Psoas muscle (tissue), 8 donors: ENCODE results near the gene SMURF2. TPM values are rescaled to one million over a fixed set of nuclear protein-coding genes. Genes with fewer than 3 reads are reported as not detected.

Source experiments
- ATAC-seq, 4 donors: fragments of 200-7000 bp; cut with Tn5 transposase; one replicate each; pipeline ENCODE4 v1.9.1; 2020; ENCODE audit warnings: moderate library complexity in 3 of 4, mild to moderate bottlenecking in 2 of 4
- DNase-seq, 2 donors: peaks; one replicate each; pipeline ENCODE4 v3.0.0-alpha.2; 2020
- H3K27ac ChIP-seq: fragments of 200-600 bp; one replicate; pipeline ENCODE4 v1.8.0; 2022
- H3K27me3 ChIP-seq, 3 donors: fragments of 200-600 bp in 1 of 3; one replicate each; pipeline versions ENCODE4 v1.6.1 to v1.8.0; 2013 to 2022; ENCODE audit warnings: low read length in 2 of 3, mild to moderate bottlenecking in 2 of 3, moderate library complexity in 1 of 3; ENCODE audit not compliant: insufficient read depth in 3 of 3
- H3K36me3 ChIP-seq, 2 donors: fragments of 200-600 bp in 1 of 2; one replicate each; pipeline versions ENCODE4 v1.6.1 to v1.8.0; 2013 to 2022; ENCODE audit warnings: low read depth in 1 of 2, mild to moderate bottlenecking in 1 of 2, moderate library complexity in 1 of 2; ENCODE audit not compliant: insufficient read depth in 1 of 2
- H3K4me1 ChIP-seq: fragments of 200-600 bp; one replicate; pipeline ENCODE4 v1.8.0; 2022
- H3K4me3 ChIP-seq: fragments of 200-600 bp; one replicate; pipeline ENCODE4 v1.8.0; 2022; ENCODE audit warnings: mild to moderate bottlenecking
- H3K9me3 ChIP-seq: fragments of 200-600 bp; one replicate; pipeline ENCODE4 v1.8.0; 2022
- CTCF ChIP-seq: fragments of 200-600 bp; IDR thresholded peaks from one replicate; pipeline ENCODE4 v1.8.0; 2022; ENCODE audit warnings: antibody characterized with exemption
- WGBS, 3 donors: extraction: QIAGEN DNeasy Blood & Tissue Kit; methylation state at CpG; one replicate each; pipeline versions ENCODE4 v1.1.6 to v1.1.7; 2013; 5-methylcytosine and 5-hydroxymethylcytosine counted together
- intact Hi-C, 2 donors: fragments of 100-400 bp; cut with DNase I; formaldehyde crosslinking; loops; one replicate each; pipeline versions ENCODE4 v1.11.0 to v1.14.2; 2022
- polyA plus RNA-seq, 3 donors: library from polyadenylated mRNA; stranded (reverse); fragments of 200-250 nt; gene quantifications; one replicate each; pipeline ENCODE4 v1.2.3, GENCODE V29; 2013
- total RNA-seq, 4 donors: library from RNA; stranded (reverse); fragmentation: NEBNext Ultra II Directional in 2 of 4; extraction: Animal tissue kit (Norgen Biotek cat#: 25700) in 2 of 4; gene quantifications; one replicate each; pipeline versions ENCODE4 v1.2.1 to v1.2.4, GENCODE V29; 2021 to 2023
- donor health status: healthy with polysubstance abuse.
- donor health status: DM: no; HTN: no; CAD: no; lungs with moderate emphysema.
- donor health status: Bipolar disorder and iron deficiency.
- donor health status: healthy.
- donor health status: DM: yes; HTN: yes; CAD: no.
- donor health status: DM: no; HTN: no; CAD: no.
- donor health status: DM: no; HTN: no; CAD: no.
- donor health status: DM: yes; HTN: yes; CAD: no.

The SMURF2 gene
- total and polyA plus RNA-seq, 7 donors, result 4.3 to 12.0 (median 8.3) TPM

- Histone ChIP-seq H3K4me1 (peaks cover 44% of the 10 kb centered on the region), H3K9me3 (no peaks in the 10 kb centered on the region), H3K27ac (peak overlapping the region; percentile 100), H3K36me3 (peaks cover 36 to 65% of the 10 kb centered on the region in 2 donors), H3K4me3 (peak overlapping the region; percentile 97), H3K27me3 (no peaks in the 10 kb centered on the region)
- intact Hi-C loops, result no loop called here
- no peak for TF ChIP-seq CTCF
- DNase-seq, result no peak
- 17 to 25% (median 19%) methylated on average over 7 of the region's 7 CpGs for WGBS, 3 donors
- ATAC-seq, result no peak
These were observed 158.0 kb downstream of the SMURF2 start for GRCh38 chr17:64503821-64504768.

- no peak for TF ChIP-seq CTCF
- H3K4me3 ChIP-seq, result peak overlapping the region; percentile 97
- H3K27ac ChIP-seq, result peak overlapping the region; percentile 100
- ATAC-seq (no peak), DNase-seq (no peak)
- intact Hi-C loops, result no loop called here
- 56 to 68% (median 63%) methylated on average over 5 of the region's 5 CpGs for WGBS, 3 donors
- H3K9me3 ChIP-seq, result no peaks in the 10 kb centered on the region
- peaks cover 41% of the 10 kb centered on the region for H3K4me1 ChIP-seq
- peaks cover 36 to 66% of the 10 kb centered on the region in 2 donors for H3K36me3 ChIP-seq
- H3K27me3 ChIP-seq, result no peaks in the 10 kb centered on the region
These were observed 158.8 kb downstream of the SMURF2 start for GRCh38 chr17:64503341-64503740.

GRCh38 chr17:64502809-64503208, 159.3 kb downstream of the SMURF2 start:
- 80 to 86% (median 82%) methylated on average over 2 of the region's 2 CpGs for WGBS, 3 donors

GRCh38 chr17:64502021-64502420, 160.1 kb downstream of the SMURF2 start:
- Histone ChIP-seq H3K4me3 (peak overlapping the region; percentile 1), H3K9me3 (no peaks in the 10 kb centered on the region), H3K36me3 (peaks cover 36 to 76% of the 10 kb centered on the region in 2 donors), H3K27ac (no peak overlapping the region), H3K27me3 (no peaks in the 10 kb centered on the region), H3K4me1 (peaks cover 40% of the 10 kb centered on the region)
- DNase-seq (no peak), ATAC-seq (no peak)
- intact Hi-C loops, result no loop called here
- no peak for TF ChIP-seq CTCF
- WGBS, 3 donors, result 80 to 81% (median 80%) methylated on average over 3 of the region's 3 CpGs

More at GRCh38 chr17:64502809-64503208, 159.3 kb downstream of the SMURF2 start:
- Histone ChIP-seq H3K27me3 (no peaks in the 10 kb centered on the region), H3K27ac (peak overlapping the region; percentile 28), H3K4me1 (peaks cover 38% of the 10 kb centered on the region), H3K36me3 (peaks cover 36 to 72% of the 10 kb centered on the region in 2 donors), H3K4me3 (peak overlapping the region; percentile 97), H3K9me3 (no peaks in the 10 kb centered on the region)
- no peak for ATAC-seq
- no peak for DNase-seq
- intact Hi-C loops, result no loop called here
- TF ChIP-seq CTCF, result no peak
